ENCODE results near the gene BTG2.

BTG2 gene

DNA sequence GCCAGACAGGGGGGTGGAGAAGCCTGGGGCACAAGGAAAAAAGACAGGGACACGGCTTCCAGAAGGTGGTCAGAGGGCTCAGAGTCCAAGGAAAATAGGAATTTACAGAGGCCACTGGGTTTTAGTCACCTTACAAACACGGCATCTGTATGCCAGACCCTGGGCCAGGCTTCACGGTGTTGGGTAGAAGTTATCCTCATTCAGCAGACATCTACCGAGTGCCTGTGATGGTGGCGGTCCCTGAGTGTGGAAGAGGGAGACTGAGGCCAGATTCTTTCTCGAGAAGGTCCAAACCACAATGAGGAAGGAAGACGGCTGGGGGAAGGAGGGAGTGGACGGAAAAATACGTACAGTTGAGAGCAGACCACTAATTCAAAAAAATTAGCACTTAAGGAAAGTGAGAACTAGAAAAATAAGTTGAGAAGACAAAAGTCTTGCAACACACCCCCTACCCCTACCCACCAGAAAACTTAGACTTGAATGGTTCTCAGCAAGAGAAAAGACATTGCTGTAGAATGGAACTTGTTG lies 864 bp upstream of the BTG2 start:
- H3K4me3 ChIP-seq (ENCODE audit: low read depth, low read length): peak overlapping the region; percentile 43
- TF ChIP-seq, protein P1, sequence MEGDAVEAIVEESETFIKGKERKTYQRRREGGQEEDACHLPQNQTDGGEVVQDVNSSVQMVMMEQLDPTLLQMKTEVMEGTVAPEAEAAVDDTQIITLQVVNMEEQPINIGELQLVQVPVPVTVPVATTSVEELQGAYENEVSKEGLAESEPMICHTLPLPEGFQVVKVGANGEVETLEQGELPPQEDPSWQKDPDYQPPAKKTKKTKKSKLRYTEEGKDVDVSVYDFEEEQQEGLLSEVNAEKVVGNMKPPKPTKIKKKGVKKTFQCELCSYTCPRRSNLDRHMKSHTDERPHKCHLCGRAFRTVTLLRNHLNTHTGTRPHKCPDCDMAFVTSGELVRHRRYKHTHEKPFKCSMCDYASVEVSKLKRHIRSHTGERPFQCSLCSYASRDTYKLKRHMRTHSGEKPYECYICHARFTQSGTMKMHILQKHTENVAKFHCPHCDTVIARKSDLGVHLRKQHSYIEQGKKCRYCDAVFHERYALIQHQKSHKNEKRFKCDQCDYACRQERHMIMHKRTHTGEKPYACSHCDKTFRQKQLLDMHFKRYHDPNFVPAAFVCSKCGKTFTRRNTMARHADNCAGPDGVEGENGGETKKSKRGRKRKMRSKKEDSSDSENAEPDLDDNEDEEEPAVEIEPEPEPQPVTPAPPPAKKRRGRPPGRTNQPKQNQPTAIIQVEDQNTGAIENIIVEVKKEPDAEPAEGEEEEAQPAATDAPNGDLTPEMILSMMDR (IDR thresholded peaks at IDR 0.05; ENCODE audit: control insufficient read depth, extremely low read depth, insufficient read depth): no peak
- no peak for DNase-seq (ENCODE audit: low read depth)

DNA sequence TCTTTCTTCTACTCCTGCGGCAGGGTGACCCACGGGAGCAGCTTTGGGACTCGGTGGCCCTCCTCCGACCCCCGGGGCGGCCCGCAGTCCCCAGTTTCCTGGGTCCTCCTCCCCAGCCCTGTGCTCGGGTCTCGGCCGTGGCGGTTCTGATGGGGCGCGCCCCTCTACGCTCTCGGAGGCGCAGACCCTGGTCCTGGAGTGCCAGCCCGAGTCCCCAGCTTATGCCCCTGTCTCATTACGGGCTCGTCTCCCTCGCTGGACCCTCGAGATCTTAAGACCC lies 430 bp downstream of the BTG2 start:
- TF ChIP-seq, protein P1 (IDR thresholded peaks at IDR 0.05; ENCODE audit: control insufficient read depth, extremely low read depth, insufficient read depth): no peak
- no peak for DNase-seq (ENCODE audit: low read depth)
- H3K4me3 ChIP-seq (ENCODE audit: low read depth, low read length): peak overlapping the region; percentile 65

DNA sequence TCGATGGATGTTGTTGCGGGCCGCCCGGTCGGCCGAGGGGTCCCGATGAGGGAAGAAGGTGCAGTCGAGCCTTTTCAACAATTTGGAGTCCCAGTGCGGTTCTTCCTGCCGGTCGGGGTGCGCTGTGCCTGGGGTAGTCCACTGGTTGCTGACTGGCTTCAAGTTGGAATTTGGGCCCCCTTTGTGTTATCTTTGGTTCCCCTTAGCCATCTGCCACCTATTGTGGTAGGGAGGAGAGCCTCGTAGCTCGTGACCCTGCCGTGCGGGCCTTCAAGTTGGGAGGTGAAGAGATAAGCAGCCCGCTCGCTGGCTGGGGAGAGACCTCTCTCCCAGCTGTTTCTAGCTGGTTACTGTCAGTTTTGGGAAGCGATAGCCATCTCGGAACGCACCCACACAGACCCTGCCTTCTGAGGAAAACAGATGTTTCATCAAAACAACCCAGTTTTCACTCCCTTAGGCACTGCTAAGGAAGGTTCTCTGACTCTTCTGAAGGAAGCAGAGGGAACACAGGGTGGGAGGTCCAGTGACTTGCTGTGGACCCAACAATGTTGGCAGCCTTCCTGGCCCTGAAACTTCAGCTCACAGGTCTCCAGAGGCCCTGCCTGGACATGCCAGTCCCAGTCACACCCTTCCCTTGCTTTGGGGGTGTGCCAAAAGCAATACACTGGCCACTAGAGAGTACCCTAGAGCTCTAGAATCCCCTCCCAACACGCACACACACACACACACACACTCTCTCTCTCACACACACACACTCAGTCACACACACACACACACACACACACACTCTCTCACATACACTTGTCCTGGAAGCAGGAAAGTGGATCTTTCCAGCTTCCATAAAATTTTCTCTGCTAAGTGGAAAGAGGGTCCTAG lies 1.0 kb downstream of the BTG2 start:
- TF ChIP-seq, protein P1 (IDR thresholded peaks at IDR 0.05; ENCODE audit: control insufficient read depth, extremely low read depth, insufficient read depth): peak; percentile 50
- H3K4me3 ChIP-seq (ENCODE audit: low read depth, low read length): peak overlapping the region; percentile 65
- peak; percentile 82 for DNase-seq (ENCODE audit: low read depth)

DNA sequence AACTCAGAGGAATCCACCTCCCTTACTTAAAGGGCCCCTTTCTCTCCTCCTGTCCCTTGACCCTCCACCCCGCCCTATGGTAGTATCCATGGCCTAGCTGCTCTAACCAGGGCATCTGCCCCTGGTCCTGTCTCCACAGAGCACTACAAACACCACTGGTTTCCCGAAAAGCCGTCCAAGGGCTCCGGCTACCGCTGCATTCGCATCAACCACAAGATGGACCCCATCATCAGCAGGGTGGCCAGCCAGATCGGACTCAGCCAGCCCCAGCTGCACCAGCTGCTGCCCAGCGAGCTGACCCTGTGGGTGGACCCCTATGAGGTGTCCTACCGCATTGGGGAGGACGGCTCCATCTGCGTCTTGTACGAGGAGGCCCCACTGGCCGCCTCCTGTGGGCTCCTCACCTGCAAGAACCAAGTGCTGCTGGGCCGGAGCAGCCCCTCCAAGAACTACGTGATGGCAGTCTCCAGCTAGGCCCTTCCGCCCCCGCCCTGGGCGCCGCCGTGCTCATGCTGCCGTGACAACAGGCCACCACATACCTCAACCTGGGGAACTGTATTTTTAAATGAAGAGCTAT lies 1.7 kb downstream of the BTG2 start:
- DNase-seq (ENCODE audit: low read depth): no peak
- TF ChIP-seq, protein P1 (IDR thresholded peaks at IDR 0.05; ENCODE audit: control insufficient read depth, extremely low read depth, insufficient read depth): no peak
- peak overlapping the region; percentile 65 for H3K4me3 ChIP-seq (ENCODE audit: low read depth, low read length)

DNA sequence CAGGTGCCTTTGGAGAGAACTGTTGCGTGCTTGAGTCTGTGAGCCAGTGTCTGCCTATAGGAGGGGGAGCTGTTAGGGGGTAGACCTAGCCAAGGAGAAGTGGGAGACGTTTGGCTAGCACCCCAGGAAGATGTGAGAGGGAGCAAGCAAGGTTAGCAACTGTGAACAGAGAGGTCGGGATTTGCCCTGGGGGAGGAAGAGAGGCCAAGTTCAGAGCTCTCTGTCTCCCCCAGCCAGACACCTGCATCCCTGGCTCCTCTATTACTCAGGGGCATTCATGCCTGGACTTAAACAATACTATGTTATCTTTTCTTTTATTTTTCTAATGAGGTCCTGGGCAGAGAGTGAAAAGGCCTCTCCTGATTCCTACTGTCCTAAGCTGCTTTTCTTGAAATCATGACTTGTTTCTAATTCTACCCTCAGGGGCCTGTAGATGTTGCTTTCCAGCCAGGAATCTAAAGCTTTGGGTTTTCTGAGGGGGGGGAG lies 2.4 kb downstream of the BTG2 start:
- no peak for DNase-seq (ENCODE audit: low read depth)
- no peak overlapping the region for H3K4me3 ChIP-seq (ENCODE audit: low read depth, low read length)
- TF ChIP-seq, protein P1 (IDR thresholded peaks at IDR 0.05; ENCODE audit: control insufficient read depth, extremely low read depth, insufficient read depth): no peak

DNA sequence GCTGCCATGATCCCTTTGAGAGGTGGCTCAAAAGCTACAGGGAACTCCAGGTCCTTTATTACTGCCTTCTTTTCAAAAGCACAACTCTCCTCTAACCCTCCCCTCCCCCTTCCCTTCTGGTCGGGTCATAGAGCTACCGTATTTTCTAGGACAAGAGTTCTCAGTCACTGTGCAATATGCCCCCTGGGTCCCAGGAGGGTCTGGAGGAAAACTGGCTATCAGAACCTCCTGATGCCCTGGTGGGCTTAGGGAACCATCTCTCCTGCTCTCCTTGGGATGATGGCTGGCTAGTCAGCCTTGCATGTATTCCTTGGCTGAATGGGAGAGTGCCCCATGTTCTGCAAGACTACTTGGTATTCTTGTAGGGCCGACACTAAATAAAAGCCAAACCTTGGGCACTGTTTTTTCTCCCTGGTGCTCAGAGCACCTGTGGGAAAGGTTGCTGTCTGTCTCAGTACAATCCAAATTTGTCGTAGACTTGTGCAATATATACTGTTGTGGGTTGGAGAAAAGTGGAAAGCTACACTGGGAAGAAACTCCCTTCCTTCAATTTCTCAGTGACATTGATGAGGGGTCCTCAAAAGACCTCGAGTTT lies 3.1 kb downstream of the BTG2 start:
- H3K4me3 ChIP-seq (ENCODE audit: low read depth, low read length): no peak overlapping the region
- TF ChIP-seq, protein P1 (IDR thresholded peaks at IDR 0.05; ENCODE audit: control insufficient read depth, extremely low read depth, insufficient read depth): no peak
- no peak for DNase-seq (ENCODE audit: low read depth)

Data from LNCaP clone FGC (cell line).